Muscle of leg (tissue), 16 donors: ENCODE measurements around the gene MYH9. TPM values are rescaled to one million over a fixed set of nuclear protein-coding genes. Genes with fewer than 3 reads are reported as not detected.
"Not testable (repeated sequence)": the region's sequence is repeated elsewhere in the genome, so short reads cannot be mapped to it uniquely, and the experiment has no call there.

Experiments
- DNase-seq: peaks from one replicate; pipeline ENCODE4 v3.0.0; 2013
- H3K27ac ChIP-seq: one replicate; pipeline ENCODE4 v1.5.1; 2013; ENCODE audit warnings: mild to moderate bottlenecking, low read length, control low read depth
- H3K27me3 ChIP-seq: one replicate; pipeline ENCODE4 v1.6.1; 2013; ENCODE audit warnings: low read length; ENCODE audit not compliant: control insufficient read depth, insufficient read depth
- H3K36me3 ChIP-seq: one replicate; pipeline ENCODE4 v1.6.1; 2013; ENCODE audit warnings: low read length; ENCODE audit not compliant: control insufficient read depth, insufficient read depth
- H3K4me1 ChIP-seq: one replicate; pipeline ENCODE4 v1.6.1; 2013; ENCODE audit warnings: low read length; ENCODE audit not compliant: control insufficient read depth, insufficient read depth
- H3K4me3 ChIP-seq: one replicate; pipeline ENCODE4 v1.5.1; 2013; ENCODE audit warnings: low read length, control low read depth
- H3K9me3 ChIP-seq: replicated peaks from 2 replicates; pipeline ENCODE4 v1.6.1; 2013; ENCODE audit warnings: low read depth, low read length; ENCODE audit not compliant: control insufficient read depth
- WGBS: methylation state at CpG from one replicate; pipeline ENCODE4 v1.1.5; 2013; ENCODE audit warnings: missing lambda C conversion rate; ENCODE audit not compliant: insufficient coverage; 5-methylcytosine and 5-hydroxymethylcytosine counted together
- long read RNA-seq, 11 donors: transcript quantifications; one replicate each; lab custom pipeline, GENCODE V29; 2026
- polyA plus RNA-seq, 8 donors: library from polyadenylated mRNA; unstranded; fragments of 120-200 nt; gene quantifications; one replicate each; pipeline versions ENCODE4 v1.2.1 to v1.2.3, GENCODE V29; 2013; ENCODE audit warnings: inconsistent platforms in 1 of 8, low replicate concordance in 1 of 8; ENCODE audit not compliant: insufficient read length in 8 of 8, insufficient read depth in 1 of 8
- total RNA-seq: library from RNA; stranded (reverse); fragments of 120-200 nt; gene quantifications from one replicate; pipeline ENCODE4 v1.2.4, GENCODE V29; 2013

MYH9 gene
- 61.9 TPM for total RNA-seq
- polyA plus RNA-seq, result 100 to 1,000 TPM in 7 of 8 donors, 10 to 100 TPM in 1; 85.0 to 160 (median 124) TPM
- long read RNA-seq, donor 1, result 0 reads
- long read RNA-seq, donor 2, result 0 reads
- long read RNA-seq, donor 3, partial matches to known transcripts, result 9 of 10 reads
- long read RNA-seq, donor 3, other reads (novel, unspliced or antisense), result 0 of 10 reads
- long read RNA-seq, donor 4, full-length matches to known transcripts, result 1 of 7 reads
- long read RNA-seq, donor 4, partial matches to known transcripts, result 6 of 7 reads
- long read RNA-seq, donor 4, other reads (novel, unspliced or antisense), result 0 of 7 reads
- long read RNA-seq, donor 5, full-length matches to known transcripts, result 1 of 32 reads
- long read RNA-seq, donor 5, partial matches to known transcripts, result 31 of 32 reads
- long read RNA-seq, donor 5, other reads (novel, unspliced or antisense), result 0 of 32 reads
- long read RNA-seq, donor 6, full-length matches to known transcripts, result 3 of 3 reads
- long read RNA-seq, donor 6, partial matches to known transcripts, result 0 of 3 reads
- long read RNA-seq, donor 6, other reads (novel, unspliced or antisense), result 0 of 3 reads
- long read RNA-seq, donor 7, partial matches to known transcripts, result 0 of 6 reads
- long read RNA-seq, donor 7, other reads (novel, unspliced or antisense), result 5 of 6 reads
- long read RNA-seq, donor 8, partial matches to known transcripts, result 0 of 1 reads
- long read RNA-seq, donor 8, other reads (novel, unspliced or antisense), result 0 of 1 reads
- long read RNA-seq, donor 9, partial matches to known transcripts, result 5 of 10 reads
- long read RNA-seq, donor 9, other reads (novel, unspliced or antisense), result 5 of 10 reads
- long read RNA-seq, donor 10, full-length matches to known transcripts, result 1 of 1 reads
- long read RNA-seq, donor 10, partial matches to known transcripts, result 0 of 1 reads
- long read RNA-seq, donor 10, other reads (novel, unspliced or antisense), result 0 of 1 reads
- long read RNA-seq, donor 11, partial matches to known transcripts, result 49 of 56 reads
- long read RNA-seq, donor 11, other reads (novel, unspliced or antisense), result 7 of 56 reads

DNA sequence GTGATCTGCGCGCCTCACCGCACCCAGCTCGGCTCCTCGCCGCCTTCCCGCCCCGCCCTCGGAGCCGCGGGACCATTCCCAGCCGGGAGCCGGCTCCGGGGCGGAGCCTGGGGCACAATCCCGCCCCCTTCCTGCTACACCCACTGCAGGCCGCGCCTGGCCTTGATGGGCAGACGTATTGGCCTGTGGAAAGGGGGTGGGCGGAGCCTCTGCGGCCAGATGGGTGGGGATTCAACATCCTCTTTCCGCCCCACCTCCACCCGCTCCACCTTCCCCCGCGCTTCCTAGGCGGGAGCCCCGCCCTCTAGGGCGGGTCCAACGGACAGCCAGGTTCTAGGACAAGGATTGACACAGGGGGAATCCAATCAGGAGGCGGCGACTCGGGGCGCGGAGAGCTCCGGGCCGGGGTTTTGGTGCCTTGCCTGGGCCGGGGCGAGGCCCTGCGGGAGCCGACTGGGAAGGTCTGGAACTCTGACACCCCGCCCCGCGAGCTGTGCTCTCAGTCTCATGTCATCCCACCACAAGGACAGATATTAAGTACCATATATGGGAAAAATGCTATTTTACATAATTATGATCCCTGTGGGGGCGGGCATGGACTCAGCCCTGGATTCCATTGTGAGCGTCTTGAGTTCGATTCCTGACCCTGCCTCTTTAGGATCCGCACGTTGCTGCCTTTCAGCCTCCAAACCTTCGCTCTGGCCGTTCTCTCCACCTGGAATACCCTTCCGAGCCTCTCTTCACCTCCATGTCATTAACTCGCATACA lies at the start of gene MYH9:
Gene MYH9 (minus strand): TSS at position 9 of the 768 bp plus-strand sequence. CDS start 38,731 bp downstream, outside the sequence.
- Histone ChIP-seq H3K27ac (peak within 1 kb of the TSS; percentile 88), H3K4me1 (peaks cover 26% of the 10 kb centered on the region), H3K27me3 (no peaks in the 10 kb centered on the region), H3K36me3 (peaks cover 6% of the 10 kb centered on the region), H3K9me3 (no peaks in the 10 kb centered on the region), H3K4me3 (peak within 1 kb of the TSS; percentile 93)
- peak; percentile 100 for DNase-seq
- under 1% methylated on average over 40 of the region's 52 CpGs for WGBS

DNA sequence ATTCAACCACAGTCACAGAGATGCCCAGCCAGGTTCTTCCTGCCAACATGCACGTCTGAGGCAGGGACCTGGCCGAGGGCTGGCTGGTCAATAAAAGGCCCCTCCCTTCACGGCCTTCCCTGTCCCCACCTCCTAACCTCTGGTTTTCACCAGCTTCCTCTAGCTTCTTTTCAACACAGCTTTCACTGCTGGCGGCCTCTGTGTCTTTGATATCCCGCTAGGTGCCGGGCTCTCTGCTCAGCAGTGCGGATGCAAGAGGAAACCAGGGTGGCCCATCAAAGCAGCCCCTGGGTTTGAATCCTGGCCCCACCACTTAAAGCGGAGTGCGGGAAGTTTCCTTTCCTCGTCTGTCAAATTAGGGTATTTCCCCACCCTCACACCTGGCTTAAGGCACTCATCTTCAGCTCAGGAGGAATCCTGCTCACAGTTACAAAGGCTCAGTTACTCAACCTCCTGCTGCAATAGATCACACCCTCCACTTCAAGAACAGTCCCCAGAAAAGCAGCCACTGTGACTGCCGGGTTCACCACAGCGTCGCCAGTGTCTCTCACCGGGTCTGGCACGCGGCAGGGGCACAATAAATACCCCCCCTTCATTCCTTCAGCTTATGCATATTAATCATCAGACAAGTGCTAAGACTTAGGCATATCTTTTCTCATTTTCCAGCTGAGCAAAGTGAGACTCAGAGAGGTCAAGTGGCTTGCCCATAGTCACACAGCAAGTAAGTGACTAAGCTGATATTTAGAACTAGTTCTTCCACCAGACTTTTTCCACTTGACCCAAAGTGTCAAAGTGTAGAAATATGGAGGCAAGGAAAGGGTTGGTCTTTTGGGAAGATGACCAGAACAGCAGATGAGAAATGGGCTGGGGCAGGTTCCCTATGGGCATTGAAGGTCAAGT lies 48.0 kb upstream of the MYH9 start:
- no peak overlapping the region for H3K27ac ChIP-seq
- no peaks in the 10 kb centered on the region for H3K27me3 ChIP-seq
- 63% methylated on average over 11 of the region's 16 CpGs for WGBS
- H3K4me1 ChIP-seq, result peaks cover 25% of the 10 kb centered on the region
- H3K4me3 ChIP-seq, result no peak overlapping the region
- no peaks in the 10 kb centered on the region for H3K36me3 ChIP-seq
- no peaks in the 10 kb centered on the region for H3K9me3 ChIP-seq
- DNase-seq, result no peak

GRCh38 chr22:36433318-36434231 lies 45.8 kb upstream of the MYH9 start:
- WGBS, result 34% methylated on average over 10 of the region's 14 CpGs
- Histone ChIP-seq H3K27ac (no peak overlapping the region), H3K4me3 (no peak overlapping the region), H3K36me3 (no peaks in the 10 kb centered on the region), H3K9me3 (no peaks in the 10 kb centered on the region), H3K27me3 (no peaks in the 10 kb centered on the region), H3K4me1 (peaks cover 19% of the 10 kb centered on the region)
- no peak for DNase-seq

GRCh38 chr22:36432592-36433317 lies 45.0 kb upstream of the MYH9 start:
- H3K27me3 ChIP-seq, result no peaks in the 10 kb centered on the region
- 56% methylated on average over 8 of the region's 15 CpGs for WGBS
- H3K36me3 ChIP-seq, result no peaks in the 10 kb centered on the region
- no peak overlapping the region for H3K4me3 ChIP-seq
- DNase-seq, result no peak
- peaks cover 19% of the 10 kb centered on the region for H3K4me1 ChIP-seq
- H3K27ac ChIP-seq, result no peak overlapping the region
- no peaks in the 10 kb centered on the region for H3K9me3 ChIP-seq

DNA sequence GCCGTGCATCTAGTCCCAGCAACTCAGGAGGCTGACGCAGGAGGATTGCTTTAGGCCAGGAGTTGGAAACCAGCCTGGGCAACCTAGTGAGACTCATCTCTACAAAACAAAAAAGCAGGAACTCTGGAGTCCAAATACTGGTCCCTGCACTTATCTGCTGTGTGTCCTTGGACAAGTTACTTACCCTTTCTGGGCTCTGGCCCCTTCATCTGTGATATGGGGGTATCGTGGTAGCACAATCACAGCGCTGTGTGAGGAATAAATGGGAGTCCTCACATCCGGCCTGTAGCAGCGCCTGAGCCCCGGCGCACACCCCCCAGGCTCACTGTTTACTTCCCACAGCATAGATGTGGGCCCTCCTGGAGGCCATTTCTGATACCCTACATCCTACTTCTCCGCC lies 44.2 kb upstream of the MYH9 start:
- H3K9me3 ChIP-seq, result no peaks in the 10 kb centered on the region
- no peaks in the 10 kb centered on the region for H3K36me3 ChIP-seq
- no peak overlapping the region for H3K27ac ChIP-seq
- H3K27me3 ChIP-seq, result no peaks in the 10 kb centered on the region
- H3K4me1 ChIP-seq, result peaks cover 19% of the 10 kb centered on the region
- no peak for DNase-seq
- no peak overlapping the region for H3K4me3 ChIP-seq
- WGBS, result 96% methylated on average over 6 of the region's 9 CpGs

DNA sequence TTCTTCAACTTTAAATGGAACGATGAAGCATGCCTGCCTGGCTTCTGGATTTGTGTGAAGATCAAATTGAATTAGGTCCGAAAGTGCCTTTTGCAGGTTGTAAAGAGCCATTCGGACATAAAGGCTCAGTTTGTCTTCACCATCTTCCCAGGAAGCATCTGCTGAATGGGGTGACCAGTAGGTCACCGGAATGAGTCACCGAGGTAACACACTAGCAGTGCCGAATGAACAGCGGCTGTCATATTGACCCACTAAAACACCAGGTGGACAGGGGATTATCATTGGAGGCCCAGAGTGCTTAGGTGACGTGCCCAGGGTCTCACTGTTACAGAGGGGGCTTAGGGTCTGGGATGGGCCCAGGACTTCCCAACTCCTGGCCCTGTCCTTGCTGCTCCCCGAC lies 43.1 kb upstream of the MYH9 start:
- H3K27me3 ChIP-seq, result no peaks in the 10 kb centered on the region
- no peak overlapping the region for H3K4me3 ChIP-seq
- H3K36me3 ChIP-seq, result no peaks in the 10 kb centered on the region
- WGBS, result 71% methylated on average over 6 of the region's 9 CpGs
- no peak overlapping the region for H3K27ac ChIP-seq
- H3K4me1 ChIP-seq, result peaks cover 28% of the 10 kb centered on the region
- no peaks in the 10 kb centered on the region for H3K9me3 ChIP-seq
- no peak for DNase-seq

- peaks cover 19% of the 10 kb centered on the region for H3K4me1 ChIP-seq
- H3K9me3 ChIP-seq, H3K27me3 ChIP-seq, DNase-seq, H3K27ac ChIP-seq, H3K4me3 ChIP-seq, H3K36me3 ChIP-seq: not testable (repeated sequence)
- WGBS, result 60% methylated on average over 1 of the region's 11 CpGs
Observed at GRCh38 chr22:36427952-36428351, 40.2 kb upstream of the MYH9 start.

GRCh38 chr22:36425977-36426523 lies 38.3 kb upstream of the MYH9 start:
- Histone ChIP-seq H3K36me3 (no peaks in the 10 kb centered on the region), H3K9me3 (no peaks in the 10 kb centered on the region), H3K27ac (peak overlapping the region; percentile 49), H3K4me1 (peaks cover 9% of the 10 kb centered on the region), H3K27me3 (no peaks in the 10 kb centered on the region), H3K4me3 (no peak overlapping the region)
- peak; percentile 70 for DNase-seq
- no CpG with 5 or more reads among the region's 2 CpGs for WGBS
